ENCODE results near the gene PRKAG2. TPM values are rescaled to one million over a fixed set of nuclear protein-coding genes. Genes with fewer than 3 reads are reported as not detected.

Gene PRKAG2
- polyA plus RNA-seq, 3 donors: 29.2 to 59.8 (median 30.9) TPM

DNA sequence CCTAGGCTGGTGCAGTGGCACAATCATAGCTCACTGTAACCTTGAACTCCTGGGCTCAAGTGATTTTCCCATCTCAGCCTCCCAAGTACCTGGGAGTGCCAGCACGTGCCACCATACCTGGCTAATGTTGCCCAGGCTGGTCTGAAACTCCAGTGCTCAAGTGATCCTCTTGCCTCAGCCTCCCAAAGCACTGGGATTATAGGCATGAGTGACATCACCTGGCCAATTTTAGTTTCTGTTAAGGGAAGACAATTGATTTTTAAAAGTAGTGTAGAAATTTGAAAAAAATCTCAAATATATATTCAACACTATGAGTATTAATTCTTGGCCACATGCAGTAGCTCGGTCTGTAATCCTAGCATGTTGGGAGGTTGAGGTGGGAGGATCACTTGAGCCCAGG is 235.3 kb downstream of the PRKAG2 start:
- TF ChIP-seq, protein P1, sequence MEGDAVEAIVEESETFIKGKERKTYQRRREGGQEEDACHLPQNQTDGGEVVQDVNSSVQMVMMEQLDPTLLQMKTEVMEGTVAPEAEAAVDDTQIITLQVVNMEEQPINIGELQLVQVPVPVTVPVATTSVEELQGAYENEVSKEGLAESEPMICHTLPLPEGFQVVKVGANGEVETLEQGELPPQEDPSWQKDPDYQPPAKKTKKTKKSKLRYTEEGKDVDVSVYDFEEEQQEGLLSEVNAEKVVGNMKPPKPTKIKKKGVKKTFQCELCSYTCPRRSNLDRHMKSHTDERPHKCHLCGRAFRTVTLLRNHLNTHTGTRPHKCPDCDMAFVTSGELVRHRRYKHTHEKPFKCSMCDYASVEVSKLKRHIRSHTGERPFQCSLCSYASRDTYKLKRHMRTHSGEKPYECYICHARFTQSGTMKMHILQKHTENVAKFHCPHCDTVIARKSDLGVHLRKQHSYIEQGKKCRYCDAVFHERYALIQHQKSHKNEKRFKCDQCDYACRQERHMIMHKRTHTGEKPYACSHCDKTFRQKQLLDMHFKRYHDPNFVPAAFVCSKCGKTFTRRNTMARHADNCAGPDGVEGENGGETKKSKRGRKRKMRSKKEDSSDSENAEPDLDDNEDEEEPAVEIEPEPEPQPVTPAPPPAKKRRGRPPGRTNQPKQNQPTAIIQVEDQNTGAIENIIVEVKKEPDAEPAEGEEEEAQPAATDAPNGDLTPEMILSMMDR (IDR thresholded peaks at IDR 0.05): no peak
- Histone ChIP-seq H3K27ac (ENCODE audit: low read depth in 1 of 2, low read length in 2 of 2) (no peak overlapping the region), H3K27me3 (ENCODE audit: control insufficient read depth in 2 of 2, insufficient read depth in 2 of 2, low read length in 2 of 2) (no peaks in the 10 kb centered on the region), H3K79me2 (ENCODE audit: insufficient read depth, low read length) (no peaks in the 10 kb centered on the region), H4K20me1 (ENCODE audit: insufficient read depth, low read length) (peaks cover 59% of the 10 kb centered on the region), H3K4me1 (ENCODE audit: control insufficient read depth in 1 of 2, insufficient read depth in 2 of 2, low read length in 2 of 2) (no peaks in the 10 kb centered on the region), H3K4me2 (replicated peaks; ENCODE audit: extremely low read depth, low read length, poor library complexity, severe bottlenecking) (no peak overlapping the region), H3K9ac (ENCODE audit: insufficient read depth, low read length, poor library complexity, severe bottlenecking) (no peak overlapping the region), H3K36me3 (replicated peaks in 1 of 2; ENCODE audit: control insufficient read depth in 1 of 2, insufficient read depth in 2 of 2, low read length in 2 of 2) (peaks cover 0 to 31% of the 10 kb centered on the region in 2 donors), H3K9me3 (replicated peaks in 1 of 2; ENCODE audit: control insufficient read depth in 1 of 2, insufficient read depth in 1 of 2, low read length in 2 of 2) (peaks cover 0 to 4% of the 10 kb centered on the region in 2 donors), H3K4me3 (replicated peaks in 1 of 3; ENCODE audit: low read depth in 2 of 3, low read length in 3 of 3) (no peak overlapping the region), H2AFZ (ENCODE audit: insufficient read depth, low read depth, low read length, poor library complexity, severe bottlenecking) (no peak overlapping the region)
- Mint-ChIP-seq H3K27me3 (ENCODE audit: low read depth in 3 of 3) (peaks cover 0 to 3% (median 0%) of the 10 kb centered on the region in 3 donors), H3K4me1 (peaks cover 2% of the 10 kb centered on the region), H3K27ac (no peak overlapping the region), H3K9me3 (peaks cover 0 to 4% (median 3%) of the 10 kb centered on the region in 7 donors), H3K4me3 (no peak overlapping the region), H3K36me3 (peaks cover 26 to 32% of the 10 kb centered on the region in 2 donors)
- intact Hi-C loops (cut with micrococcal nuclease): loop anchor here in 1 of 2 donors (10.0 kb wide), 1 partner anchor 123 kb away; no protein-coding TSS in a partner anchor
- no peak for DNase-seq
- WGBS (ENCODE audit: insufficient coverage): 100% methylated on average over 1 of the region's 2 CpGs

DNA sequence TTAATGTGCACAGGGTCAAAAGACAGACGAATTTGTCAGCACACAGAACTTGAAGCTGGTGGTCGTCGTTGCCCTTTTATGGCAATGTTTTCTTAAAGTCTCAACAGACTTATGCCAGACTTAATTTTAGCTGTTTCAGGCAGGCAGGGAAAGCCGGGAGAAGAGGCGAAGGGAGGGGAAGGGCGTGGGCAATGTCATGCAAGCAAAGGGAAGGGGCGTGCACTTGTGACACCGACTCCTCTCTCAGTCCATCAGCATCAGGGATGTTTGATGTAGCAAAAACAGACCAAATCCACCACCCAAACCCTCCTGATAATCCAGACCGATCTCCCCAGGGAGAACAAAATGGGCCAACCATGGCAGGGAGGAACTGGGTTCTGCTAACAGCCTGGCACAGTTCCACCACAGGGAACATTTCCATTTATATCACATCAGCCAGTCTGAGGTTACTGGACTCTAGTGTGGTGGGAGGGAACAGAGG is 239.1 kb downstream of the PRKAG2 start:
- H2AFZ ChIP-seq (ENCODE audit: insufficient read depth, low read depth, low read length, poor library complexity, severe bottlenecking): no peak overlapping the region
- intact Hi-C loops (cut with micrococcal nuclease): no loop called here
- no peak overlapping the region for H3K9ac ChIP-seq (ENCODE audit: insufficient read depth, low read length, poor library complexity, severe bottlenecking)
- peaks cover 7% of the 10 kb centered on the region for H3K79me2 ChIP-seq (ENCODE audit: insufficient read depth, low read length)
- H3K4me1 ChIP-seq (ENCODE audit: control insufficient read depth in 1 of 2, insufficient read depth in 2 of 2, low read length in 2 of 2): peaks cover 9 to 11% of the 10 kb centered on the region in 2 donors
- Mint-ChIP-seq H3K36me3 (peaks cover 14 to 23% of the 10 kb centered on the region in 2 donors), H3K27me3 (ENCODE audit: low read depth in 3 of 3) (peaks cover 0 to 3% (median 0%) of the 10 kb centered on the region in 3 donors), H3K27ac (no peak overlapping the region), H3K4me1 (peaks cover 8% of the 10 kb centered on the region), H3K4me3 (no peak overlapping the region), H3K9me3 (peaks cover 0 to 3% (median 0%) of the 10 kb centered on the region in 7 donors)
- TF ChIP-seq, protein P1 (IDR thresholded peaks at IDR 0.05): no peak
- peaks cover 37% of the 10 kb centered on the region for H4K20me1 ChIP-seq (ENCODE audit: insufficient read depth, low read length)
- 100% methylated on average over 4 of the region's 9 CpGs for WGBS (ENCODE audit: insufficient coverage)
- no peaks in the 10 kb centered on the region for H3K27me3 ChIP-seq (ENCODE audit: control insufficient read depth in 2 of 2, insufficient read depth in 2 of 2, low read length in 2 of 2)
- H3K4me3 ChIP-seq (replicated peaks in 1 of 3; ENCODE audit: low read depth in 2 of 3, low read length in 3 of 3): no peak overlapping the region
- no peaks in the 10 kb centered on the region for H3K9me3 ChIP-seq (replicated peaks in 1 of 2; ENCODE audit: control insufficient read depth in 1 of 2, insufficient read depth in 1 of 2, low read length in 2 of 2)
- H3K4me2 ChIP-seq (replicated peaks; ENCODE audit: extremely low read depth, low read length, poor library complexity, severe bottlenecking): no peak overlapping the region
- no peak overlapping the region for H3K27ac ChIP-seq (ENCODE audit: low read depth in 1 of 2, low read length in 2 of 2)
- H3K36me3 ChIP-seq (replicated peaks in 1 of 2; ENCODE audit: control insufficient read depth in 1 of 2, insufficient read depth in 2 of 2, low read length in 2 of 2): peaks cover 0 to 14% of the 10 kb centered on the region in 2 donors
- no peak for DNase-seq
